ENCODE data around the gene ZNF775. TPM values are rescaled to one million over a fixed set of nuclear protein-coding genes. Genes with fewer than 3 reads are reported as not detected.

Gene ZNF775
- total RNA-seq, 4 donors from 2014 or later = 1.2 to 2.3 (median 1.8) TPM

GRCh38 chr7:150446288-150446938 is 67.3 kb downstream of the ZNF775 start:
- Histone ChIP-seq H3K27me3 (peaks cover 0 to 11% (median 0%) of the 10 kb centered on the region in 4 donors), H3K27ac (no peak overlapping the region), H3K36me3 (no peaks in the 10 kb centered on the region), H3K4me3 (no peak overlapping the region), H3K4me1 (peaks cover 2 to 20% (median 10%) of the 10 kb centered on the region in 3 donors), H3K9me3 (peaks cover 0 to 9% (median 9%) of the 10 kb centered on the region in 3 donors)
- no peak for DNase-seq
- intact Hi-C loops (cut with DNase I) = loop anchor here (5.0 kb wide), 1 partner anchor 311 kb away; no protein-coding TSS in a partner anchor
- WGBS, 2 donors = 45 to 72% methylated on average over 2 of the region's 2 CpGs
- no peak for TF ChIP-seq CTCF (IDR thresholded peaks at IDR 0.05)
- no peak for TF ChIP-seq POLR2A (IDR thresholded peaks at IDR 0.05)

Other genes with a start within 250 kb of the ZNF775 start
- 10 to 100 TPM; 12.1 to 24.5 (median 14.5) TPM for gene LRRC61, start 56.0 kb upstream of the ZNF775 start, total RNA-seq
- gene ACTR3C, start 55.8 kb upstream of the ZNF775 start, total RNA-seq = 10 to 100 TPM in 3 of 4 donors, 1 to 10 TPM in 1; 8.3 to 25.6 (median 17.4) TPM
- 100 to 1,000 TPM in 1 of 4 donors, 10 to 100 TPM in 1, 1 to 10 TPM in 2; 1.1 to 111 (median 14.9) TPM for gene RARRES2, start 37.7 kb upstream of the ZNF775 start, total RNA-seq
- 10 to 100 TPM; 42.8 to 75.7 (median 63.2) TPM for gene REPIN1, start 10.5 kb upstream of the ZNF775 start, total RNA-seq
- 10 to 100 TPM in 1 of 4 donors, 1 to 10 TPM in 1, under 1 TPM in 2; 0.38 to 12.2 (median 2.4) TPM for gene GIMAP8, start 71.3 kb downstream of the ZNF775 start, total RNA-seq
- 10 to 100 TPM in 1 of 4 donors, 1 to 10 TPM in 2, under 1 TPM in 1; 0.64 to 18.1 (median 3.3) TPM for gene GIMAP7, start 135.5 kb downstream of the ZNF775 start, total RNA-seq
- gene GIMAP4, start 188.1 kb downstream of the ZNF775 start, total RNA-seq = 10 to 100 TPM in 2 of 4 donors, 1 to 10 TPM in 2; 2.1 to 23.7 (median 12.1) TPM

All from esophagus squamous epithelium (tissue), 5 donors.